ENCODE measurements around the gene COL28A1.

Gene COL28A1

DNA sequence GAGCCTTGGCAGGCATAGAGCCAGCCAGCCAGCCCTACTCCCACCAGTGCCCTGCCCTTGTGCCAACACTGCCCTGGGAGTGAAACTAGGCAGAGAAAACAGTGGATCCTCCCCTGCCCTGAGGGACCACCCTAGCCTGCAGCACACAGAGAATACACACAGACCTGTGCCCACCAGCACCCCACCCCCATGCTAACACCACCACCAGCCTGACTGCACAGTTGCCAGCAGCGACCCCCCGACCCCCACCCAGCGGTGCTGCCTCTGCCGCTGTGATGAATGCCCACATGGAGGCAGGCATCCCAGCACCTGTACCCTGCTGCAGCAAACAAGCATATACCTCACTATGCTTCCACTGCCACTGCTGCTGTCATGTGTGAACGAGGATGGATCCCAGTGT lies 21.6 kb upstream of the COL28A1 start:
- no peak for FAIRE-seq

DNA sequence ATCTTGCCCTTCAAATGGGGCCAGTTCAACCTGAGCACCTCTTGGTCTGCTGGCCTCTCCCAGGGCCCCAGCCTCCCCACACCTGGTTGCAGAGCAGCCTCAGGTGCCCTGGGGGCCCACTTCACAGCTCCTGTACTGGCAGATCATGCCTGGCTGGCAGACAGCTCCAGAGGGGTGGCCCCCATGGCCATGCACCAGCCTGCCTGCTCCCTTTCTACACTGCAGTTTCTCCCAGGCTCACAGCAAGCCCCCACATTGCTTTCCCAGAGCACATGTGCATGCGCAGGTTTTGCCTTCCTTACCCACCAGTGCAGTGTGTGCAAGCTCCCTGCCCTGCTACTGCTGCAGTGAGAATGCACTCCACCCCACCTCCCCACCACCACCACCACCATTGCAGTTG lies 21.2 kb upstream of the COL28A1 start:
- no peak for FAIRE-seq

DNA sequence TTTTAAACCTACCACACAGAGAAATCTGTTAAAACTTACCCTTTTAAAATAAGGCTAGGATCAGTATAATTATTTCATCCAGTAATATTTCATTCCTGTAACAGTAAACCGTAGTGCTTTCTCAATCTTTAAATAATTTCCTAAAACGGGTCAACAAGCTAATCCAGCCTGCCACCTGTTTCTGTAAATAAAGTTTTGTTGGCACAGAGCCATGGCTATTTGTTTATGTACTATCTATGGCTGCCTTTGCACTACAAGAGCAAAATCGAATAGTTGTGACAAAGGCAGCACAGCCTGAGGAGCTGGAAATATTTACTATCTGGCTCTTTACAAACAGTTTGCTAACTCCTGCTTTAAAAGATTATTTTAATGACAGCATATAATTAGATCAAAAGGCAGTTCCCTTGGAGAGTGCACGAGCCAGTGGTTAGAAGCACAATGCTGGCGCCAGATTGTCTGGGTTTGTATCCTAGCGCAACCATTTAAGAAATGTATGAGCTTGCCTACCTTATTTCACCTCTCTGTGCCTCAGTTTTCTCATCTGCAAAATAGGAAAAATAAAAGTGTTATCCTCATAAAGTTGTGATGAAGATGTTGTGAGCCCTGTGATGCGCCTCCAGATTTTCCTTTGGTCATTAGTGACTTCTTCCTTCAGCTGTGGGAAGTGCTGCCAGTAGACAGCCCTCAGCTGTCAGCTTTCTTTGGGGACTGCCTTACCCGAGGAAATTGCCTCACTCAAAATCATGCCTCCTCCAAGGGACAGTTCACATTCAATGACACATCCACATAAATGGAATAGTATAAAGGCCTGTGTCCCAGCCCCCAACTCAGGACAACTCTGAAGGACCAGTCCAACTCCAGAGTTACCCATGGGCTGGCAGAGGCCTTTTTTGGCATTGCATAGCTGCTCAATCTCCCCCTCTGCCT lies 19.2 kb upstream of the COL28A1 start:
- FAIRE-seq: no peak

DNA sequence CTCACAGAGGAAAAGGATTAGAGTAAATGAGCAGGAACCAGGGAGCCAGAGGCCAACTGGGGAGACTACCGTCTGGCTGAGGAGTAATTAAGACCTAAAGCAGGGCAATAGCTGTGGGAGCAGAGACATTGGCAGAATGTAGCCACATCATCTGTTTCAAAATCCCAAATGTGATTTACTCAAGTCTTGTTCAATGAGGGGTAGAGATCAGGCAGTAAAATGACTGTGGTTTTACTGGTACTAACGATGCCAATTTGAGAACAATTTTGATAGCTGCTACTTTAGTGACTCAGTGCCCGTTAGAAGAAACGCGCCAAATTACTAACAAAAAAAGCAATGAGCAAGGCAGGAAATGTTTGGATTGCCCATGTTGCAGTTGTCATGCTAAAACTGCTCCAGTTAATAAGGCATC lies 18.4 kb upstream of the COL28A1 start:
- FAIRE-seq: no peak

DNA sequence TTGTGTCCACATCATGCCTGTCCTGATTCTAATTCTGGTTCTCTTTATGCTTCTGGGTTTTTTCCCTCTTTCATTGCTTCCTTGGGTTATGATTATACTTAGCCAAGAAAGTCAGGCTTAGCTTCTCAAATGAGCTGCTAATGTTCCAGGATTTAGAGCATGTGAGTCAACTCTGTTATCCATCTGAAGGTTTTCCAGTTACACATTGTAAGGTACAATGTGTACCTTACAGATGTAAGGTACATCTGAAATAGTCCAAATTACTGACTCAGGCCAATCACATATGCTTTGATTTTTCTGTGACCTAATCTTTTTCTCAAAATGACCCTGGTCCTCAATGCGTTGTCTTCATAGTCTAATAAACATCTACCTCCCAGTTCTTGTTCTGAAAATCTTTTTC lies 17.7 kb upstream of the COL28A1 start:
- FAIRE-seq: no peak

DNA sequence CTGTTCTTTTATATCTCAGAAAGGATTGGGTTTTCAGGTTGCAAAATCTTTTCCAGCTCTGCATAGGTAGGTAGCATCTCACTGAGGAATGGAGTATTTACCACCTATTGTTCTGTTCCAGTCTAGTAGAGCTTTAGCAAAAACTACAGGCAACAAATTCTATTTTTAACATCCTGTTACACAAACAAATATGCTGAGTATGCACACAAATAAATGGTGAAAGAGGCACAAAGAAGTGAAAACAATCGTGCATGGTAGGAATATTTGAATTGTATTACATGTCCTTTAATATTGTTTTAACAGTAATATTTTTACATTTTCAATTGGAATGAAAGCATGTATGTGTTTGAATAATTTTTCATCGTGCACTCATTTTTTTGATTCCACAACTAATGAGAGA lies 16.5 kb upstream of the COL28A1 start:
- no peak for FAIRE-seq

DNA sequence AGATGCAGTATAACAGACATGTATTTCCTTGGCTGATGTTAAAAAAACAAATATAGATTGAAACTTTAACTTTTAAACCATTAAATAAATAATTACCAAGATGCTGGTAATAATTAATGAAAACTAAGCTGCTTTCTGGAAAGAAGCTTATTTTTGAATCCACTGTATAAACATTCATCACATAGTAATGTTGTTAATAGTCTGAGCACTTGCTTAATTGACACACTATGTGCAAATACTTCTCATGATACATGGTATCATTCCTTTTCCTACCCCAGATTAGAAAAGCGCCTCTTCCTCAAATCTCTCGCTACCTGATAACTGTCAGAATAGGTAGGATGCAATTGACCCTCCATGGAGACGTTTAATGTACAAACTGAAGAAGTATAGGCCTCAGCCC lies 15.0 kb upstream of the COL28A1 start:
- no peak for FAIRE-seq

DNA sequence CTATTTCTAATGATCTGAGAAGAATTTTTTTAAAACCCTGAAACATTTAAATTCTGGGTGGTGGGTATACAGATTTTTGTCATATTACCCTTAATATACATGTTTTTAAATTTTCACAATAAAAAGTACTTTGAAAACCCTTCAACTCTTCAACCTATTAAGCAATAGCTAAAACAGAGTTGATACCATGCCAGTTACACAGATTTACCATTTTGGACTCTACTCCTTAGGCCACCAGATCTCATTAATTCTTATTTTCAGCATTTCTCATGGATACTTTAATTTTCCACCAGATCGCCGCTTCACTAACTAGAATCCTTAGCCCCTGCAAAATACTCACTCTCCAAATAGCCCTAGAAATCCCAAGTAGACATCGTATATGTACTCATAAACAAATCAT lies 12.7 kb upstream of the COL28A1 start:
- no peak for FAIRE-seq

DNA sequence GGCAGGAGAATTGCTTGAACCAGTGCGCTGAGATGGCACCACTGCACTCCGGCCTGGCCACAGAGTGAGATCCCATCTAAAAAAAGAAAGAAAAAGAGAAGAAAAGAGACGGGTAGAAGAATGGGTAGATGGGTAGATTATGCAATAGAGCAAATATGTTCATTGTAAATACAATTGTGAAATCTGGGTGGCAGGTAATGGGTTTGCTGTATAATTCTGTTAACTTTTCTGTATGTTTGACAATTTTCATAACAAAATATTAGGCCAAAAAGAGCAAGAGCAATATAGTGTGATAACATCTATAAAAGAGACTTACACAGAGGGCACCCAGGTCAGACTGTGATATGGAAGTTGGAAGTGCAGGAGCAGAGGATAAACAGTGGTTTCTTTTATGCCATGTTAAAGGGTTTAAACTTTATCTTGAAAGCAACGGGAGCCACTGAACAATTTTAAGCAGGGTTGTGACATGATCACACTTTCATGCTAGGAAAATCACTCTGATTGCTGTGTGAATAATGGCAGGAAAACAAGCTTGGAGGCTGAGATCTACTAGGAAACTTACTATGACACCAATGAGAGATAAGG lies 6.7 kb upstream of the COL28A1 start:
- FAIRE-seq: no peak

DNA sequence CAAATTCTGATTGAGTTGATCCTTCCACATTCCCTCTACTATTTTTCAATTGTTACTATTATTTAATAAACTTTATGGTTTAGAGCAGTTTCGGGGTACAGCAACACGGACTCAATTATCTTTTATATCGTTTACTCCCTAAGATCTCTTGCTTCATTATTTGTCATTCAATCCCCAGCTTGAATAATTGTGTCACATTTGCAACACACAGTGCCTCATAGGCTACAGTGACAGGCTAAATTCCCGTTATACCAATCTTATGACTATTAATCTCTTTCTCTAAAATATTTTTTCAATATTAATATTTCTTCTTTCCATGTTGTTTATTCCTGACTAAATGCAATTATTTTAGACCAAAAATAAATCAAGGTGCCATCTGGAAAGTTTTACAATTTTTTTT lies 4.0 kb upstream of the COL28A1 start:
- FAIRE-seq: no peak

DNA sequence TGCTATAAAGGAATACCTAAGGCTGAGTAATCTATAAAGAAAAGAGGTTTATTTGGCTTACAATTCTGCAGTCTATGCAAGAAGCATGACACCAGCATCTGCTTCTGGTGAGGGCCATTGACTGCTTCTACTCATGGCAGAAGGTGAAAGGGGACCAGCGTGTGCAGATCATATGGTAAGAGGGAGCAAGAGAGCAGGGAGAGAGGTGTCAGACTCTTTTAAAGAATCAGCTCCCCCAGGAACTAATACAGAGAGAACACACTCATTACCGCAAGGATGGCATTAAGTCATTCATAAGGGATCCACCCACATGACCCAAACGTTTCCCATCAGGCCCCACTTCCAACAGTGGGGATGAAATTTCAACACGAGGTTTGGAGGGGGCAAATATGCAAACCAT lies 3.5 kb upstream of the COL28A1 start:
- no peak for FAIRE-seq

DNA sequence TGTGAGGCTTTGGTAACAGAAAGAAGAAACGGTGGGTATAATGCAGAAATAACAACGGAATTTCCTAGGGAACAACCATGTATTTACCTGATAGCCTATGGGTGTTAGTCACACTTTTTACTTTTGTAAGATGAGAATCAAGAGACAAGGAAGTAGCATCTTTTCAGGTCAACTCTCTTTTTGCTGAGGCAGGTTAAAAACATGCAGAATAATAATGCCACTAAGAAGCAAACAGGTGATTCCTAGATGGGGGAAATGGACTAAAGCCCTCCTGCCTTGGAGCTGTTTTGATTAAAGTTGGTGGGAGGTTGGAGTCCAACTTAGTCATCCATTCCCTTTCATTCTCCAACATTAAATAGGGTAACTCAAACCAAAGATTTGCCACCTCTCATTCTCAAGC lies 2.0 kb upstream of the COL28A1 start:
- no peak for FAIRE-seq

DNA sequence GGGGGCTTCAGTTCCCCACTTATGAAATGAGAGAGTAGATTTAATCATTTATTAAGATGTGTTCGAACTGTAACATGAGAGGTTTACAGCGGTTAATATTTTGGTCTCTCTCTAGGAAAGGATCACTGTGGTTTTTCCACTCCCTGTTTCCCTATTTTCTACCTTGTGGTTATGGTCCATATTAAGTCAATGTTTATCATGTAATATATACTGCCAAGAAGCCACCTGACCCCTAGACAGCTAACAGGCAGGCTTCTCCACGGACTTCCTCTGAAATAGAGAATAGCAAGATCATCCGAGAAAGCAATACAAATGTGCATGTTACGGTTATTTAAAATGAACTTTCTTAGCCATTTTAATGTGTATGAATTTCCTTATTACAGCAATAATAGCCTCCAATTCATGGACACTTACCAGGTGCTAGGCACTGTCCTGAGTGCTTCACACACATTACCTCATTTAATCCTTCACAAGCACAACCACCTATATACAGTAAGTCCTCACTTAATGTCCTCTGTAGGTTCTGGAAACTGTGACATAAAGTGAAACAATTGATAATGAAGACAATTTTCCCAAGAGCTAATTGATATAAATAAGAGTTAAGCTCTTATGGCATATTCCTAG lies 835 bp upstream of the COL28A1 start:
- no peak for FAIRE-seq

DNA sequence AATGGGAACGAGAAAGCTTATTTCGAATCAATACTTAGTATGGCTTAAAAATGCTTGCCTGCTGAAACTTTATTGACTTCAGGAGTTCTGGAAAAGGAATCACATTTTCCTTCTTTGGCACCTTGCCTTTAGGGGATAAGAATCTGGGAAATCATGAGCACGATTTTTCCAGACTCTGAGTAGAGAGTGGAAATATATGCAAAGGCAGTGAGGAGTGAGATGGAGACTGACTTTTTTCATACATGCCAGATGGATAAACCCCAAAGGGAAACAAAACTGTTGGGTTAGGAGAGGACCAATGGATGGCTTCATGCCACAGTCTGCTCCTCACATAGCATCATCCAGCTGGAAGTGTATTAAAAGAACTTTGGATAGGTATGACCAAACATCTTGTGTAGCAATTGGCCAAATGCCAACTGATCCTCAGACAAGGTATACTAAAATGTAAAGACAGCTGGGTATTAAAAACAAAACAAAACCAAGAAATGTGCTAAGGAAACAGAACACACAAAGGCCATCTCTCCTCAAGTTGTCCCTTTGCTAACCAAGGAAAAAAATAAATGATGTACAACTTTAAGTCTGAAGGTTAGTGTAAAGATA lies 1.7 kb downstream of the COL28A1 start:
- no peak for FAIRE-seq

DNA sequence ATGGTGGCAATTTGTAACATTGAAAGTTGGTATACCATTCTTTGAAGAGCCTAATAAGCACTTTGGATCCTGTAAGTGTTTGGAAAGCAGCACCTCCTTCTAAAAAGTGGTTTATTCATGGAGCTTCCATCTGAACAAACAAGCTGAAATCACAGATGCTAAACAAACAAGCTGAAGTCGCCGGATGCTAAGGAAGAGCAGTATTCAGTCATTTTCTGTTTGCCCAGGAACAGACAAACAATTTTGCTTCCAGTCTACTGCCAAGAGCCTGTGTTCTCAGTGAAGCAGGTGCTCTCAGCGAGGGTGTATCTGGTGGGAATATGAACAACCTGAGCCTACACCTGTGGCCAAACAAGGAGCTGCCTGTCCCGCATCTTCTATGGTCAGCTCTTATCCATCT lies 6.3 kb downstream of the COL28A1 start:
- no peak for FAIRE-seq

DNA sequence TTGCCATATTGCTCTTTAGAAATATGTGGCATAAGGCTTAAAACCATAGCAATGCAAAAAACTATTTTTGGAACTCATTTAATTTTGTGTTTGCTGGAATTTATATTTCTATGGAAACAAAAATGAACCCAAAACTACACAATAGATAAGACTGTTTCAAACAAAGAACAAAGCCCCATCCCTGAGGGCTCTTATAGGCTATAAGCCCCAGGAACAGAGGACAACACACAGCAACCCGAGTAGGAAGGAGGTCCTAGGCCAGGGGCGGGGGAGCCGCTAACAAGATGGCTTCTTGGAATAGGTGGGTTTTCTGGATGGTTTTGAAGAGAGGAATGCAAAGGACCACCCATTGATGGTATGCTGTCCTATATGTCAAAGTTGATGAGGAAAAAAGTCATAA lies 8.6 kb downstream of the COL28A1 start:
- no peak for FAIRE-seq

DNA sequence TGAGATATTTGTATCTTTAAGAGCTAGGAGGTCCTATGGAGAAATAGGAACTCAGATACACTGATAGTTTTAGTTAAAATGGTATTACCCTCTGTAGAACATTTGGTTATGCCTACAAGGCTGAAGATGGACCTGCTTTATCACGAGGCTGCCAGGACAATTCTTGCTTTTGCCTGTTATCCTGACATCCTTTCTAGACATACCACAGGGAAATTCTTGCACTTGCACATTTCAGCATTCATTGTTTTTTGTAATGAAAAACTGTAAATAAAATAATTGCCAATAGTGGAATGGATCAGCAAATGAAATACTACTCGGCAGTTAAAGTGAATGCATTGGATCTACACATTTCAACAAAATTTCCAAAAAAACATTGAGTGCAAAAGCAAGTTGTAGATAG lies 9.7 kb downstream of the COL28A1 start:
- FAIRE-seq: no peak

DNA sequence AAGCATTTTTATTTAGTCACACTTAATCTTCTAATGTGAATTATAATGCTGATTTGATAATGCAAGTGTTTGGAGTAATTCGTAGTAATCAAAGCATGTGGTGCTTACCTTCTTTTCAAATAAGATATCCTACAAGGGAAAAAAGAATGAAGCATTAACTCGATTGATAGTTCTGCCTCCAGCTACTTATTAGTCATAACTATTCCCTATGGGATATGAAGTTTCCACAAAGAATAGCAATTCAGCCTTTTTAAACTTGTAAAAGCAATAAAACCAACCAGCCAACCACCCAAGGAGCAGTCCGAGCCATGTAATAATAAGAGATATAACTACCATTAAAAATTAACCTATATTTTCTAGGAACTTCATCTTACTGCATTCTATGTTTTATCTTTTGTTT lies 11.6 kb downstream of the COL28A1 start:
- no peak for FAIRE-seq

DNA sequence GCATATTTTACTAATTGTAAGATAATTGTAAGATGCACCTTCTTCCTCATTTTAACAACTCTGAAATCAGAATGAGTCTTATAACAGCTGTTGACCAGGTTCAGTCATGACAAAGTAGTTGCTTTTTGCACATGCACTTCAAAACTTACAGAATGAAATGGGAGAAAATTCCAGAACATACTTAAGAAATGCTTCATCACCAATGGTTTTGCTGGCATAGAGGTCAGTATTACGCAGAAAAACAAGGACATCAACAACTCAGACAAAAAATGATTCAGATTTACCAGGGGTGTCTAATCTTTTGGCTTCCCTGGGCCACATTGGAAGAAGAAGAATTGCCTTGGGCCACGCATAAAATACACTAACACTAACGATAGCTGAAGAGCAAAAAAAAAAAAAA lies 13.3 kb downstream of the COL28A1 start:
- FAIRE-seq: no peak

DNA sequence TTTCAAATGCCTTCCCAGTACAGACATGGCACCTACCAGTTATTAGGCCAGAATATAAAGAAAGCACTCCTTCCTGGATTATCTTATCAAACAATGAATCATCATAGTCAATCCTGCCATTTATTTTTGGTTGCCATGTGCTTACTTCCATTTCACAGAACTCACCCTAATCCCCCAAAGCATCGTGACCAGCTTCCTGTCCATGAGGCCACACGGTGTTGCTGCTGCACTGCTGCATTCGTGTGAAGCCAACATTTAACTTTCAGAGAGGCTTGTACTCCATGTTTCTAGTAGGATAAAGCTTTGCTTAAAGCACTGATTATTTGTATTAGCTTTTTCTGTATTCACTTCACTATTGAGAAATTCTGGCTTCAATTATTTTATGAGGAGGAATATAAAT lies 14.4 kb downstream of the COL28A1 start:
- no peak for FAIRE-seq

DNA sequence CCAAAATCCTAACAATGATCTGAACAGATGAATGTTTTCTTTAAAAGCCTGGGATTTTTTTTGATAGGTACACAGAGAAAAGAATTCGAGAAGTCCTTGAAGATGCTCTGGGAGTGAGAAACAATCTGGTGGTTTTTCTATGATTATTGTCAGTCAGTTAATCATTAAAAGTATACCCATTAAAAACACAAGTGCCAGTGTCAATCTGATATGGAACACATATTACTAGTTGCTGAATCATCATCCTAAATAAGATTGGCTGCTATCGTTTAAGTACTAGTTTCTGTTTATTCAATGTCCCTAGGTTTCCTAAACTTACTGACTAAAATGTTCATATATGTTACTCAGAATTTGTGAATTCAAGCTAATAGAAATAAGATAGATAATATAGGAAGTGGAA lies 16.1 kb downstream of the COL28A1 start:
- no peak for FAIRE-seq

DNA sequence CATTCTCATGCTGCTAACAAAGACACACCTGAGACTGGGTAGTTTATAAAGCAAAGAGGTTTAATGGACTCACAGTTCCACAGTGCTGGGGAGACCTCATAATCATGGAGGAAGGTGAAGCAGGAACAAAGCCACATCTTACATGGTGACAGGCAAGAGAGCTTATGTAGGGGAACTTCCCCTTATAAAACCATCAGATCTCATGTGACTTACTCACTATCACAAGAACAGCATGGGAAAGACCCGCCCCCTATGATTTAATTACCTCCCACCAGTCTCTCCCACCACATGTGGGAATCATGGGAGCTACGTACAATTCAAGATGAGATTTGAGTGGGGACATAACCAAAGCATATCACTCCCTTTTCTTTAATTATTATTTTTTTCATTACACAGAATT lies 16.6 kb downstream of the COL28A1 start:
- FAIRE-seq: no peak

DNA sequence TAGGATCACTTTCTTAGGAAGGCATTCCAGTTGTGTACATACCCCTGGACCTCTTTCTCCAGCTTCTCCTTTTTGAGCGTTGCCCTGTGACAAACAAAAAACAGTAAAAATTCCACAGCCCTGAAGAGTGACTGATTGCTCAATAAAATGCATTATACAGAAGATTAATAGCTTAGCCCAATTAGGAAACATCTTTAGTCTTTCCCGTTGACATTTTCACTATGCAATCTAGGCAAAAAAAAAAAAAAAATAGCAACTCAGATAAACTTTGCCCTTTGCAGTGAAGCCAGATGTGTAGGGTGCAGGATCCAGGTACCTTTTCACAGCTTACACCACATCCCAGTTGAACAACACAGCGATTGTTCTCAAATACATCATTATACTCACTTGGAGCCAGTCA lies 17.9 kb downstream of the COL28A1 start:
- FAIRE-seq: no peak

DNA sequence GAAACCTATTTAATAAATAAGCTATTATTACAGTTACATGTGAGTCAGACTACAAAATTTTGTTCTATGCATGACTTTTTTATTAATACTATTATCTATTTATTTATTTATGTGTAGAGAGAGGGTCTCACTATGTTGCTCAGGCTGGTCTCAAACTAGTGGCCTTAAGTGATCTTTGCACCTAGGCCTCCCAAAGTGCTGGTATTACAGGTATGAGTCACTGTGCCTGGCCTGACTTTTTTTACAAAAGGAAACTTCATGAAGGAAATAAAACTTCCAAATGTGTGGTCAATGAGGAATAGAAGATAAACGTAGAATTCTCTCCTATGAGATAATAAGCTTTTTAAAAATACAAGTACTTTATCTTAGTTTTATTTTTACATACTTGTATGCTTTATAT lies 19.0 kb downstream of the COL28A1 start:
- peak; percentile 45 for FAIRE-seq
